Activated naive CD4-positive, alpha-beta T cell treated with Interleukin-2 at 50 U/mL for 16 hours (primary cell): Measurements from ENCODE around the gene ALG8.
"Not testable (repeated sequence)": the region's sequence is repeated elsewhere in the genome, so short reads cannot be mapped to it uniquely, and the experiment has no call there.

Experiments
- DNase-seq: peaks from one replicate; pipeline ENCODE4 v3.0.0-alpha.2; 2020

ALG8 gene

DNA sequence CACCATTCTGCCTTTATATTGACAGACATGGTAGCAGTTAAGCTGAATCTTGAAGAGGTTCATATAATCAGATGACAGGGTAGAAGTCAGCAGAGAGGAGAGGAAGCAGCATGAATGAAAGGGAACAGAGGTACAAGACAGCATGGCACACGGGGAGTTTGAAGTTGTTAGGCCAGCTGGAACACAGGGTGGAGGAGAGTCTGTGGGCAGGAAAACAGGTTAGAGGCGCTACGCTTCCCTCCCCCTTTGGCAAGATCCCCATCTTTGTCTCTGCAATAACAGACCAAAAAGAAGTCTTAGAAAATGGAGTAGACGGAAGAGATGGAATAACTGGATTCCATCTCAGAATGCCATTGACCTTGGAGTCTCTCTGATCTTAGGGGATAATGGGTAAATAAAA is 39.8 kb downstream of the ALG8 start:
- DNase-seq, result no peak

GRCh38 chr11:78097666-78098385 is 41.6 kb downstream of the ALG8 start:
- DNase-seq, result no peak

- DNase-seq, result no peak
Observed at GRCh38 chr11:78094250-78094649, 45.2 kb downstream of the ALG8 start.

GRCh38 chr11:78086521-78087074 is 52.8 kb downstream of the ALG8 start:
- not testable (repeated sequence) for DNase-seq

- no peak for DNase-seq
Observed at GRCh38 chr11:78085972-78086371, 53.5 kb downstream of the ALG8 start.

- DNase-seq, result not testable (repeated sequence)
Observed at GRCh38 chr11:78084506-78084905, 54.9 kb downstream of the ALG8 start.

DNA sequence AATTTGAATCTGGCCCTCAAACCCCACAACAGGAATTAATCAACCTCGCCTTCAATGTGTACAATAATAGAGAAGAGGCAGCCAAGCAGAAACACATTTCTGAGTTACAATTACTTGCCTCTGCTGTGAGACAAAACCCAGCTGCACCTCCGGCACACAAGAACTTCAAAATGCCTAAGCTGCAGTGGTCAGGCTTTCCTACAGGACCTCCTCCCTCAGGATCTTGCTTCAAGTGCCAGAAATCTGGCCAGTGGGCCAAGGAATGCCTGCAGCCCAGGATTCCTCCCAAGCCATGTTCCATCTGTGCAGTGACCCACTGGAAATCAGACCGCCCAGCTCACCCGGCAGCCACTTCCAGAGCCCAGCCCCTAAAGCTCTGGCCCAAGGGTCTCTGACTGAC is 56.4 kb downstream of the ALG8 start:
- DNase-seq, result no peak

- DNase-seq, result no peak
Observed at GRCh38 chr11:78082146-78082545, 57.3 kb downstream of the ALG8 start.

GRCh38 chr11:78081583-78081982 is 57.8 kb downstream of the ALG8 start:
- no peak for DNase-seq

- no peak for DNase-seq
Observed at GRCh38 chr11:78080818-78081495, 58.5 kb downstream of the ALG8 start.

- DNase-seq, result no peak
Observed at GRCh38 chr11:78080084-78080817, 59.2 kb downstream of the ALG8 start.

DNA sequence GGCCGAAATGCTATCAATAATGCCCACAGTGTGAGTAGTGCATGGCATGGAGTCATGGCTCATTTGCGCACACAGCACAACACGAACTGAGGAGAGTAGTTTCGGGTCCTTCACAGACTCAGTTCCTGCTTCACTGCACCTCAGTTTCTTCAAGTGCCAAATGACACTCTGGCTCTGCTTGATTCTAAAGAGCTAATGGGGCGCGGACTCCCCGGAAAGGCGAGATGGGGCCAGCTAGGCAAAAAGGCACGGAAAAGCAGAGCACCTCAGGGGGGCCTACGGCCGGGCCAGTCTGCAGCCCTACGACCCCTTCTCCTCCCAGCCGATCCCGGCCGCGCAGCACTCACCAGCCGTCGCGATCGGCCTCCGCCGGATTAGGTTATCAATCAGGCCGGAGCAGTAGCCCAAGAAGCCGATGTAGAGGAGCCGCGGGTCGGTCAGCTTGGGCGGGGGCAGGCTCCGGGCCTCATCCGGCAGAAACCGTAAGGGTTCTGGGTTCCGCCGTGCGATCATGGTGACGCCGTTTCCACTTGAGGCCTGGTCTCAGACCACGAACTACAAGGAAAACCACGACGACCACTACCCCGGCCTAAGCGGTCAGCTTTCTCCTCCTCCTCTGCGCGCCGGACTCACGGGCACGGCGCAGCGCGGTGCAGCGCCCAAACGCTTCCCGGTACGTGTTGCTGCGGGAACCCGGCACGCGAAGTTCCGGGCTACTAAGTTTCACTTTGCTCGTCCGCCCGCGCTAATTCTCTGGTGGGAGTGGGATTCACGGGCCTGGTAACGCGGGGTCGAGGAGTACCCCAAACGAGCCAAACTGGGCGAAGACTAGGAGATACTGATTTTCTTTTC is 60.0 kb downstream of the ALG8 start, which contains the start of gene NDUFC2:
Gene NDUFC2, minus strand, starts transcription at position 631 of the 852 bp plus-strand sequence. Its CDS starts 118 bp downstream, at position 513.
- DNase-seq, result peak; percentile 74

GRCh38 chr11:78078218-78079167 is 60.9 kb downstream of the ALG8 start:
- DNase-seq, result no peak

DNA sequence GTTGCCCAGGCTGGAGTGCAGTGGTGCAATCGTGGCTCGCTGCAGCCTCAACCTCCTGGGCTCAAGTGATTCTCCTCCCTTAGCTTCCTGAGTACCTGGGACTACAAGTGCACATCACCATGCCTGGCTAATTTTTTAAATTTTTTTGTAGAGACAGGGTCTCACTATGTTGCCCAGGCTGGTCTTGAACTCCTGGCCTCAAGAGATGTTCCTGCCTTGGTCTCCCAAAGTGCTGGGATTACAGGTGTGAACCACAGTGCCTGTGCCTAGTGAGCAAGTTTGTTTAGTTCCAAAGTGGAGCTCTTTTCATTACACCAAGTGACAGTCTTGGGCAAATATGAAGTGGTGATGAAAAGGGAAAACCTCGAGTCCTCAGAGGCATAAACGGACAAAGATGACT is 61.8 kb downstream of the ALG8 start:
- not testable (repeated sequence) for DNase-seq

DNA sequence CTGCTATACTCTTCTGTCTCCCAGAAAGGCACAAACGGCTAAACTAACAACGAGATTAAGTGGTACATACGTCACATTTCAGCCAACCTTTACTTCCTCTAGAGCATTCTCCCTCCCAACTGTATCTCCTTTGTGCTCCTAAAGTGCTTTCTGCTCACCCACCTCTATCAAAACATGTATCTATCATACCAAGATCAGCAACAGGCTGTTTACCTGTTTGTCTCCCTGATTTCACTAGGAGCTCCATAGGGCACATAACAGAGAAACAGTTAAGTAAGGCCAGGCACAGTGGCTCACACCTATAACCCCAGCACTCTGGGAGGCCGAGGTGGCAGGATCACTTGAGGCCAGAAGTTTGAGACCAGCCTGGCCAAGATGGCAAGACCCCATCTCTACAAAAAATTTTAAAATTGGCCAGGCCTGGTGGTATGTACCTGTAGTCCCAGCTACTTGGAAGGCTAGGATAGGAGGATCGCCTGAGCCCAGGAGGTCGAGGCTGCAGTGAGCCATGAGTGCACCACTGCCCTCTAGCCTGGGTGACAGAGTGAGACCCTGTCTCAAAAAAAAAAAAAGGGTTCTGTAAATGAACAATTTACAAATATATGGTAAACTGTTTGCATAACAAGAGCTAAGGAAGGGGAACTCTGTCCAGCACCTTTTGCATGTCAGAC is 62.6 kb downstream of the ALG8 start:
- no peak for DNase-seq

DNA sequence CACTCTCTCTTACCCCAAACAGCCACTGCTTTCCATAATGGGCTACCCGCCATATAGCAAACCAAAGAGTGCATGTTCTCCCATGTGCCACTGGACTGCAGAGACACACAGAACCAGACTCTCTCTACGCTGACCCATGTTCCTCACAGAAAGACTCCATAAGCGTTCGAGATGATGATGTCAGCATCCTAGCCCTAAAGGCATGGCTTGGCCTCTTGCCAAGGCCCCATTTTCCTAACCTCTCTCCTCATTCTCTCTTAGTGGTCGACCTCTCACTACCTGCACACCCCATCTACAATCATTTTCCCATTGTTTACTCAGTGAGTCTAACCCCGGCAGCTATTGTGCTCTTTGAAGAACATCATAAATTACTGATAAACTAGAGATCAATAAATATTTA is 64.7 kb downstream of the ALG8 start:
- no peak for DNase-seq

- DNase-seq, result no peak
Observed at GRCh38 chr11:78072455-78072854, 67.0 kb downstream of the ALG8 start.

DNA sequence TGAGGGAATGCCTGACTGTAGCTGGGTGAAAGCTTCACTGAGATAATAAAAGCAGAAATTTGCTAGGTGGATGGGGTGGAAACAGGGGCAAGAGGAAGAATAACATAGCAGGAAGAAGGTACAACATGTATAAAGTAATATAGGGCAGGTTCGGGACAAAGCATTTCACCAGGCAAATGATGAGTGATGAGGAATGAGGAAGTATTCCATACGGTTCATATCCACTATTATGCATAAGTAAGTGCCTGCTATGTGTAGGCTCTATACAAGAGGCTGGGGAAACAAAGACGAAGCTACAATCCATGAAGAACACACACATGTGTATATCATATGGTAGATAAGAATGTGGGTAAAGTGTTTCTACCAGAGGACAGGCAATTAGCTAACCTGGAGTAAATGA is 67.7 kb downstream of the ALG8 start:
- no peak for DNase-seq

DNA sequence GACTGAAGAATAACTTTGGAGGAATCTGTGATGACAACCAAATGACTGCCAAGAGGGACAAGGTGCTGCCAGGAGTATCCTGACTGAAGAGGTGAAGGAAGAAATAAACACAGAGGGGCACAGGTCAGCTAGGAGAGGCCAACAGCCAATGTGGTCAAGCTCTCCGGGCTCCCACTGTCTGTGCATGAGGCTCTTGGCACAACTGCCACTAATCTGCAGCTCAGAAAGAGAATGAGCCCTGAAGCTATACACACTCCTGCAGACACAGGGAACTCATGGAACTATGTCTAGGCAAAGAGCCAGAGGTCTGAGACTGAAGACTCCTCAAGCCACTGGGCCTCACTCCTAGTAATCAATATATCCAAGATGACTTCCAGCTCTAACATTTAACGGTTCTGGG is 68.8 kb downstream of the ALG8 start:
- DNase-seq, result no peak

GRCh38 chr11:78069465-78069864 is 70.0 kb downstream of the ALG8 start:
- no peak for DNase-seq

GRCh38 chr11:78067704-78068103 is 71.7 kb downstream of the ALG8 start:
- no peak for DNase-seq
